Liver (tissue), 9 donors: ENCODE results near the gene SUCO. TPM values are rescaled to one million over a fixed set of nuclear protein-coding genes. Genes with fewer than 3 reads are reported as not detected.

ENCODE experiments used
- DNase-seq: peaks from one replicate; pipeline ENCODE4 v3.0.0-alpha.2; 2017; ENCODE audit warnings: low spot score
- H3K27ac ChIP-seq, 2 donors: one replicate each; pipeline ENCODE4 v1.7.0; 2013; ENCODE audit warnings: inconsistent platforms in 2 of 2, low read length in 2 of 2, control low read depth in 1 of 2, low read depth in 1 of 2, mild to moderate bottlenecking in 1 of 2
- H3K27me3 ChIP-seq, 4 donors: one replicate each; pipeline versions ENCODE4 v1.6.1 to v1.7.0; 2013; ENCODE audit warnings: low read length in 3 of 4, inconsistent platforms in 1 of 4, mild to moderate bottlenecking in 1 of 4, moderate library complexity in 1 of 4; ENCODE audit not compliant: control insufficient read depth in 4 of 4, insufficient read depth in 4 of 4
- H3K36me3 ChIP-seq, 4 donors: one replicate each; pipeline versions ENCODE4 v1.6.1 to v1.7.0; 2013; ENCODE audit warnings: low read length in 3 of 4, mild to moderate bottlenecking in 3 of 4, low read depth in 1 of 4, moderate library complexity in 1 of 4; ENCODE audit not compliant: control insufficient read depth in 4 of 4, insufficient read depth in 3 of 4
- H3K4me1 ChIP-seq, 4 donors: one replicate each; pipeline versions ENCODE4 v1.6.1 to v1.7.0; 2013; ENCODE audit warnings: low read length in 3 of 4, mild to moderate bottlenecking in 3 of 4, moderate library complexity in 1 of 4; ENCODE audit not compliant: control insufficient read depth in 4 of 4, insufficient read depth in 4 of 4
- H3K4me3 ChIP-seq, 3 donors: one replicate each; pipeline versions ENCODE4 v1.6.1 to v1.7.0; 2013; ENCODE audit warnings: low read length in 3 of 3, control low read depth in 1 of 3, low read depth in 1 of 3, mild to moderate bottlenecking in 1 of 3
- H3K9ac ChIP-seq, 2 donors: one replicate each; pipeline ENCODE4 v1.7.0; 2013; ENCODE audit warnings: low read length in 2 of 2, mild to moderate bottlenecking in 2 of 2, moderate library complexity in 2 of 2, control low read depth in 1 of 2, low read depth in 1 of 2
- H3K9me3 ChIP-seq, 4 donors: one replicate each; pipeline versions ENCODE4 v1.6.1 to v1.7.0; 2013; ENCODE audit warnings: low read length in 3 of 4; ENCODE audit not compliant: control insufficient read depth in 4 of 4
- ATF3 ChIP-seq: IDR thresholded peaks from 2 replicates; pipeline ENCODE4 v1.6.1; 2016; ENCODE audit warnings: antibody characterized with exemption
- EGR1 ChIP-seq, 2 donors: IDR thresholded peaks; 2 replicates each; pipeline ENCODE4 v1.6.1; 2016 to 2018; ENCODE audit warnings: antibody characterized with exemption in 2 of 2, low read depth in 2 of 2
- FOXA1 ChIP-seq: IDR thresholded peaks from 2 replicates; pipeline ENCODE4 v1.6.1; 2016; ENCODE audit warnings: antibody characterized with exemption
- FOXA2 ChIP-seq: IDR thresholded peaks from 2 replicates; pipeline ENCODE4 v1.6.1; 2016; ENCODE audit warnings: antibody characterized with exemption
- GABPA ChIP-seq, 2 donors: IDR thresholded peaks in 1 of 2; conservative IDR thresholded peaks in 1 of 2; 2 replicates each; pipeline ENCODE4 v1.6.1; 2016; ENCODE audit warnings: antibody characterized with exemption in 2 of 2, mild to moderate bottlenecking in 1 of 2, moderate library complexity in 1 of 2
- HNF4A ChIP-seq, 2 donors: conservative IDR thresholded peaks; 2 replicates each; pipeline ENCODE4 v1.6.1; 2016; ENCODE audit warnings: antibody characterized with exemption in 2 of 2, mild to moderate bottlenecking in 2 of 2
- HNF4G ChIP-seq: IDR thresholded peaks from 2 replicates; pipeline ENCODE4 v1.6.1; 2016; ENCODE audit warnings: antibody characterized with exemption
- JUND ChIP-seq, 2 donors: IDR thresholded peaks; 2 replicates each; pipeline ENCODE4 v1.6.1; 2016; ENCODE audit warnings: antibody characterized with exemption in 2 of 2
- NR2F2 ChIP-seq: IDR thresholded peaks from 2 replicates; pipeline ENCODE4 v1.6.1; 2016; ENCODE audit warnings: antibody characterized with exemption
- RAD21 ChIP-seq, 2 donors: IDR thresholded peaks; 2 replicates each; pipeline ENCODE4 v1.6.1; 2016; ENCODE audit warnings: antibody characterized with exemption in 2 of 2, mild to moderate bottlenecking in 2 of 2
- RXRA ChIP-seq, 2 donors: IDR thresholded peaks; 2 replicates each; pipeline ENCODE4 v1.6.1; 2017 to 2018; ENCODE audit warnings: antibody characterized with exemption in 2 of 2, mild to moderate bottlenecking in 1 of 2
- SP1 ChIP-seq: IDR thresholded peaks from 2 replicates; pipeline ENCODE4 v1.6.1; 2018; ENCODE audit warnings: antibody characterized with exemption, mild to moderate bottlenecking
- TAF1 ChIP-seq: conservative IDR thresholded peaks from 2 replicates; pipeline ENCODE4 v1.6.1; 2016; ENCODE audit warnings: antibody characterized with exemption, mild to moderate bottlenecking
- YY1 ChIP-seq: IDR thresholded peaks from 2 replicates; pipeline ENCODE4 v1.6.1; 2016; ENCODE audit warnings: antibody characterized with exemption, mild to moderate bottlenecking
- WGBS: extraction: QIAGEN DNeasy Blood & Tissue Kit; methylation state at CpG from one replicate; pipeline ENCODE4 v1.1.7; 2013; 5-methylcytosine and 5-hydroxymethylcytosine counted together
- polyA plus RNA-seq, 2 donors: library from polyadenylated mRNA; stranded (reverse) in 1 of 2; unstranded in 1 of 2; fragments of 200-250 nt in 1 of 2; fragments of >200 nt in 1 of 2; fragmentation: Nextera tagmentation in 1 of 2; extraction: Ambion mirVana in 1 of 2; gene quantifications; one replicate each; pipeline versions ENCODE4 v1.2.1 to v1.2.3, GENCODE V29; 2013 to 2015
- total RNA-seq, 2 donors: library from RNA; depleted of rRNA; stranded (reverse); fragments of >200 nt; gene quantifications; one replicate each; pipeline ENCODE4 v1.2.3, GENCODE V29; 2014
- TF ChIP-seq, protein P1 (sequence below): IDR thresholded peaks from 2 replicates; pipeline ENCODE4 v1.6.1; 2016; ENCODE audit warnings: antibody characterized with exemption
- TF ChIP-seq, protein P2 (sequence below): IDR thresholded peaks from 2 replicates; pipeline ENCODE4 v1.6.1; 2016; ENCODE audit warnings: antibody characterized with exemption
- TF ChIP-seq, protein P3 (sequence below): fragments of 150-350 bp; IDR thresholded peaks from 2 replicates; pipeline ENCODE4 v1.5.1; 2017; ENCODE audit warnings: improper control_type of control experiment, low read depth, low read length; ENCODE audit not compliant: missing input control
- TF ChIP-seq, protein P4 (sequence below): IDR thresholded peaks from 2 replicates; pipeline ENCODE4 v1.6.1; 2016; ENCODE audit warnings: antibody characterized with exemption, mild to moderate bottlenecking
- donor health status: healthy.
- donor health status: healthy.
- donor health status: healthy.
- donor health status: healthy.
- donor health status: healthy.

The SUCO gene
- total and polyA plus RNA-seq, 4 donors, result 2.8 to 38.1 (median 8.5) TPM

GRCh38 chr1:172547071-172547470 lies 14.1 kb downstream of the SUCO start:
- H3K4me3 ChIP-seq, result no peak overlapping the region
- no peaks in the 10 kb centered on the region for H3K27me3 ChIP-seq
- DNase-seq, result no peak
- no peak overlapping the region for H3K27ac ChIP-seq
- H3K9ac ChIP-seq, result no peak overlapping the region
- 81% methylated on average over 3 of the region's 3 CpGs for WGBS
- peaks cover 0 to 2% (median 0%) of the 10 kb centered on the region in 4 donors for H3K4me1 ChIP-seq
- H3K9me3 ChIP-seq, result no peaks in the 10 kb centered on the region
- no peaks in the 10 kb centered on the region for H3K36me3 ChIP-seq
- TF ChIP-seq YY1 (no peak), TAF1 (no peak), HNF4A (conservative IDR thresholded peaks at IDR 0.05) (no peak), JUND (IDR thresholded peaks at IDR 0.05) (no peak), RAD21 (IDR thresholded peaks at IDR 0.05) (no peak), NR2F2 (no peak), FOXA1 (no peak), HNF4G (no peak), FOXA2 (no peak), RXRA (IDR thresholded peaks at IDR 0.05) (no peak), EGR1 (IDR thresholded peaks at IDR 0.05; ENCODE audit: low read depth in 2 of 2) (no peak), ATF3 (no peak), SP1 (no peak), GABPA (IDR thresholded peaks at IDR 0.05 in 1 of 2, conservative IDR thresholded peaks at IDR 0.05 in 1 of 2) (no peak)
- TF ChIP-seq, protein P1, sequence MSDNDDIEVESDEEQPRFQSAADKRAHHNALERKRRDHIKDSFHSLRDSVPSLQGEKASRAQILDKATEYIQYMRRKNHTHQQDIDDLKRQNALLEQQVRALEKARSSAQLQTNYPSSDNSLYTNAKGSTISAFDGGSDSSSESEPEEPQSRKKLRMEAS, result no peak
- TF ChIP-seq, protein P2, sequence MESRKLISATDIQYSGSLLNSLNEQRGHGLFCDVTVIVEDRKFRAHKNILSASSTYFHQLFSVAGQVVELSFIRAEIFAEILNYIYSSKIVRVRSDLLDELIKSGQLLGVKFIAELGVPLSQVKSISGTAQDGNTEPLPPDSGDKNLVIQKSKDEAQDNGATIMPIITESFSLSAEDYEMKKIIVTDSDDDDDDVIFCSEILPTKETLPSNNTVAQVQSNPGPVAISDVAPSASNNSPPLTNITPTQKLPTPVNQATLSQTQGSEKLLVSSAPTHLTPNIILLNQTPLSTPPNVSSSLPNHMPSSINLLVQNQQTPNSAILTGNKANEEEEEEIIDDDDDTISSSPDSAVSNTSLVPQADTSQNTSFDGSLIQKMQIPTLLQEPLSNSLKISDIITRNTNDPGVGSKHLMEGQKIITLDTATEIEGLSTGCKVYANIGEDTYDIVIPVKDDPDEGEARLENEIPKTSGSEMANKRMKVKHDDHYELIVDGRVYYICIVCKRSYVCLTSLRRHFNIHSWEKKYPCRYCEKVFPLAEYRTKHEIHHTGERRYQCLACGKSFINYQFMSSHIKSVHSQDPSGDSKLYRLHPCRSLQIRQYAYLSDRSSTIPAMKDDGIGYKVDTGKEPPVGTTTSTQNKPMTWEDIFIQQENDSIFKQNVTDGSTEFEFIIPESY, result no peak
- TF ChIP-seq, protein P3, sequence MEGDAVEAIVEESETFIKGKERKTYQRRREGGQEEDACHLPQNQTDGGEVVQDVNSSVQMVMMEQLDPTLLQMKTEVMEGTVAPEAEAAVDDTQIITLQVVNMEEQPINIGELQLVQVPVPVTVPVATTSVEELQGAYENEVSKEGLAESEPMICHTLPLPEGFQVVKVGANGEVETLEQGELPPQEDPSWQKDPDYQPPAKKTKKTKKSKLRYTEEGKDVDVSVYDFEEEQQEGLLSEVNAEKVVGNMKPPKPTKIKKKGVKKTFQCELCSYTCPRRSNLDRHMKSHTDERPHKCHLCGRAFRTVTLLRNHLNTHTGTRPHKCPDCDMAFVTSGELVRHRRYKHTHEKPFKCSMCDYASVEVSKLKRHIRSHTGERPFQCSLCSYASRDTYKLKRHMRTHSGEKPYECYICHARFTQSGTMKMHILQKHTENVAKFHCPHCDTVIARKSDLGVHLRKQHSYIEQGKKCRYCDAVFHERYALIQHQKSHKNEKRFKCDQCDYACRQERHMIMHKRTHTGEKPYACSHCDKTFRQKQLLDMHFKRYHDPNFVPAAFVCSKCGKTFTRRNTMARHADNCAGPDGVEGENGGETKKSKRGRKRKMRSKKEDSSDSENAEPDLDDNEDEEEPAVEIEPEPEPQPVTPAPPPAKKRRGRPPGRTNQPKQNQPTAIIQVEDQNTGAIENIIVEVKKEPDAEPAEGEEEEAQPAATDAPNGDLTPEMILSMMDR, result no peak
- TF ChIP-seq, protein P4, sequence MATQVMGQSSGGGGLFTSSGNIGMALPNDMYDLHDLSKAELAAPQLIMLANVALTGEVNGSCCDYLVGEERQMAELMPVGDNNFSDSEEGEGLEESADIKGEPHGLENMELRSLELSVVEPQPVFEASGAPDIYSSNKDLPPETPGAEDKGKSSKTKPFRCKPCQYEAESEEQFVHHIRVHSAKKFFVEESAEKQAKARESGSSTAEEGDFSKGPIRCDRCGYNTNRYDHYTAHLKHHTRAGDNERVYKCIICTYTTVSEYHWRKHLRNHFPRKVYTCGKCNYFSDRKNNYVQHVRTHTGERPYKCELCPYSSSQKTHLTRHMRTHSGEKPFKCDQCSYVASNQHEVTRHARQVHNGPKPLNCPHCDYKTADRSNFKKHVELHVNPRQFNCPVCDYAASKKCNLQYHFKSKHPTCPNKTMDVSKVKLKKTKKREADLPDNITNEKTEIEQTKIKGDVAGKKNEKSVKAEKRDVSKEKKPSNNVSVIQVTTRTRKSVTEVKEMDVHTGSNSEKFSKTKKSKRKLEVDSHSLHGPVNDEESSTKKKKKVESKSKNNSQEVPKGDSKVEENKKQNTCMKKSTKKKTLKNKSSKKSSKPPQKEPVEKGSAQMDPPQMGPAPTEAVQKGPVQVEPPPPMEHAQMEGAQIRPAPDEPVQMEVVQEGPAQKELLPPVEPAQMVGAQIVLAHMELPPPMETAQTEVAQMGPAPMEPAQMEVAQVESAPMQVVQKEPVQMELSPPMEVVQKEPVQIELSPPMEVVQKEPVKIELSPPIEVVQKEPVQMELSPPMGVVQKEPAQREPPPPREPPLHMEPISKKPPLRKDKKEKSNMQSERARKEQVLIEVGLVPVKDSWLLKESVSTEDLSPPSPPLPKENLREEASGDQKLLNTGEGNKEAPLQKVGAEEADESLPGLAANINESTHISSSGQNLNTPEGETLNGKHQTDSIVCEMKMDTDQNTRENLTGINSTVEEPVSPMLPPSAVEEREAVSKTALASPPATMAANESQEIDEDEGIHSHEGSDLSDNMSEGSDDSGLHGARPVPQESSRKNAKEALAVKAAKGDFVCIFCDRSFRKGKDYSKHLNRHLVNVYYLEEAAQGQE, result no peak
